HG03469 (cell line): ENCODE results near the gene LZTS3.
"Not testable (repeated sequence)": the region's sequence is repeated elsewhere in the genome, so short reads cannot be mapped to it uniquely, and the experiment has no call there.

Experiments used
- ATAC-seq: cut with Tn5 transposase; IDR thresholded peaks from one replicate; pipeline ENCODE4 v1.9.1; 2021; ENCODE audit warnings: mild to moderate bottlenecking, moderate library complexity, moderate number of reproducible peaks; ENCODE audit not compliant: unreplicated experiment

The LZTS3 gene

DNA sequence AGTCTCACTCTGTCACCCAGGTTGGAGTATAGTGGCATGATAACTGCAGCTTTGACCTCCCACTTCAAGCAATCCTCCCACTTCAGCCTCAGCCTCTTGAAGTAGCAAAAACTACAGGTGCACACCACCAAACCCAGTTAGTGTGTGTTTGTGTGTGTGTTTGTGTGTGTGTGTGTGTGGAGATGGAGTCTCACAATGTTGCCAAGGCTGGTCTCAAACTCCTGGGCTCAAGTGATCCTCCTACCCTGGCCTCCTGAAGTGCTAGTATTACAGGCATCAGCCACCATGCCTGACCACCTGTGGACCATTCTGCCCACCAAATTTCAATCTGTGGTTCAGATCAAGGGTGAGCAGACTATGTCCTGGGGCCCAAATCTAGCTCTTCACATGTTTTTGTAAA is 22.4 kb downstream of the LZTS3 start:
- no peak for ATAC-seq

DNA sequence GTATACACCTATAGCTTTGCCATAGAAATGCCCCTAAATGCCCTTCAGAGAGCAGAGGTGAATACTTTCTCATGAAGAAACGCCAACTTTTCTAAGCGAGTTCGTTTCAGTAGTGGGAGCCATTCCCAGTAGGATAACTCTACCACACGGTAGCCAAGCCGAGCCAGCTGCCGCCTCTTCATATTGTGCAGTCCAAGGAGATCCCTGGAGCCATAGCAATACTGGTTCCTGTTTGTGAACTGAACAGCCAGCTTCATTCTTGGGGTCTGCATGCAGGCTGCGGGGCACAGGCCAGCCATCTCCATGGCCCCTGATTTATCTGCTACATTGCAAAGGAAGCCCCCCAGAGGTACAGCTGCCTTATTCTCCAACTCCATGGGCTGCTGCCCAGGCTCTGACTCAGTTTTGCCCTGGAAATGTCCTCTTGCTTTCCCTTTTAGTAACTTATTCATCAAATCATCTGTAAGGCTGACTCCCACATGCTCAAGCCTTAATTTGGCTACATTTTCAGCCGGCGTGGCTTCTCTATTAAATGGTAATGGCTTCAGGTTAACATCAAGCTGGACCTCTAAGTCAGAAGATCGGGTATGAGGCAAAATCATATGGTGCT is 26.5 kb downstream of the LZTS3 start:
- no peak for ATAC-seq

GRCh38 chr20:3141757-3142156 is 31.6 kb downstream of the LZTS3 start:
- ATAC-seq: no peak

DNA sequence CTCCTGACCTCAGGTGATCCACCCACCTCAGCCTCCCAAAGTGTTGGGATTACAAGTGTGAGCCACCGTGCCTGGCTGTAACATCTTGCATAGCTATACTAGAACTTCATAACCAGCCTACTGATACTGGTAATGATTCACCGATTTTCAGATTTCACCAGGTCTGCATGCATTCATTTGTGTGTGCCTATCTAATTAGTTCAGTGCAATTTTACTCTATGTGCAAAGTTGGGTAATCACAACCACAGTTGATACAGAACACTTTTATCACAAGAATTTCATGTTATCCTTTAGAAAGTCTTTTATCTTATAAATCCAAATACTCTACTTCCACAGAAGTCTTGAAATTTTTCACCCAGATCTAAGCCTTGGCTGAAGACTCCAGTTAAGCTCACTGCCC is 35.9 kb downstream of the LZTS3 start:
- no peak for ATAC-seq

DNA sequence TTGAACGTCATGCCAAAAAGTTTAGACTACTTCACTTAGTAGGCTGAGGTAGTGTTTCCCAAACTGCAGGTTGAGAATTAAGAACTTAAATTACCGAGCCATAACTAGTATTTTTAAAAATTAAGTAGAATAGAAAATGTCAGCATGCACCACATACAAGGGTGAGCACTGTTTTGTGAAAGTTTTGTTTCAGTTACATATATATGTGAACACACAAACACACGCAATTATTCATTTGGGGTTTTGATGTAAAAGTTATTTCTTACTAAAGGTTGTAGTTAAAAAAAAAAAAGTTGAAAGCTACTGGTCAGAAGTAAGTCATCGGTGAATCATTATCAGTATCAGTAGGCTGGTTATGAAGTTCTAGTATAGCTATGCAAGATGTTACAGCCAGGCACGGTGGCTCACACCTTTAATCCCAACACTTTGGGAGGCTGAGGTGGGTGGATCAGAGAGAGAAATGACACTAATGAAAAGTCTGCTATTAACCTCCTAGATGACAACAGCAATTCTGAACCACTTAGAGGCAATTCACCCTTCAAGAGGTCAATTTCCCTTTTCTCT is 37.8 kb downstream of the LZTS3 start:
- ATAC-seq: no peak

- ATAC-seq: no peak
These were observed 39.2 kb downstream of the LZTS3 start for GRCh38 chr20:3134151-3134550.

DNA sequence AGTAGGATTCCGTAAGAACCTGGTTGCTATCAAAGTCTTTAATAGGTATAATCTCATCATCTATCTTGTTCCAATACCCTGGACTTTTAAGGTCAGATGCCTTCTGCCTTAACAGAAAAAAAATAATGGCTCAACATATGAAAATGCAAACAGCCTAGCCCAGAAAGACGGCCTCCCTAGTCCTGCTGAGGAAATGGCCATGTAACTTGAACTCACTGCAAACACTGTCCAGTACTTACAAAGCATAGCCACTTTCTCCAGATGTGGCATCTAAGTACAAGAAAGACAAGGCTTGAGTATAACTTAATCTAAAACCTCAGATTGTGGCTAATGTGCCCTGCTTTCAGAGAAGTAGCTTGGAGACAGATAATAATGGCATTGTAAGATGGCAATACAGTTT is 40.2 kb downstream of the LZTS3 start:
- no peak for ATAC-seq

- ATAC-seq: no peak
These were observed 43.2 kb downstream of the LZTS3 start for GRCh38 chr20:3130051-3130600.

- no peak for ATAC-seq
These were observed 44.3 kb downstream of the LZTS3 start for GRCh38 chr20:3129094-3129493.

- no peak for ATAC-seq
These were observed 44.9 kb downstream of the LZTS3 start for GRCh38 chr20:3128275-3128984.

DNA sequence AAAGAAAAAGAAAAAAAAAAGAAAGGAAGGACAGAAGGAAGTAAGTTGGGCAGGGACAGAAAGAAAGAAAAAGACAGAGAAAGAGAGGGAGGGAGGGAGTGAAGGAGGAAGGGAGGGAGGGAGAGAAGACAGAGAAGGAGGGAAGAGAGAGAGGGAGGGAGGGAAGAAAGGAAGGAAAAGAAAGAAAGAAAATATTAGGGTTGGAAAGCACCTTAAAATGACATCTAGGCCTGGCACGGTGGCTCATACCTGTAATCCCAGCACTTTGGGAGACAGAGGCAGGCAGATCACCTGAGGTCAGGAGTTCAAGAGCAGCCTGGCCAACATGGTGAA is 46.9 kb downstream of the LZTS3 start:
- ATAC-seq: no peak

GRCh38 chr20:3125776-3126526 is 47.4 kb downstream of the LZTS3 start:
- ATAC-seq: not testable (repeated sequence)

DNA sequence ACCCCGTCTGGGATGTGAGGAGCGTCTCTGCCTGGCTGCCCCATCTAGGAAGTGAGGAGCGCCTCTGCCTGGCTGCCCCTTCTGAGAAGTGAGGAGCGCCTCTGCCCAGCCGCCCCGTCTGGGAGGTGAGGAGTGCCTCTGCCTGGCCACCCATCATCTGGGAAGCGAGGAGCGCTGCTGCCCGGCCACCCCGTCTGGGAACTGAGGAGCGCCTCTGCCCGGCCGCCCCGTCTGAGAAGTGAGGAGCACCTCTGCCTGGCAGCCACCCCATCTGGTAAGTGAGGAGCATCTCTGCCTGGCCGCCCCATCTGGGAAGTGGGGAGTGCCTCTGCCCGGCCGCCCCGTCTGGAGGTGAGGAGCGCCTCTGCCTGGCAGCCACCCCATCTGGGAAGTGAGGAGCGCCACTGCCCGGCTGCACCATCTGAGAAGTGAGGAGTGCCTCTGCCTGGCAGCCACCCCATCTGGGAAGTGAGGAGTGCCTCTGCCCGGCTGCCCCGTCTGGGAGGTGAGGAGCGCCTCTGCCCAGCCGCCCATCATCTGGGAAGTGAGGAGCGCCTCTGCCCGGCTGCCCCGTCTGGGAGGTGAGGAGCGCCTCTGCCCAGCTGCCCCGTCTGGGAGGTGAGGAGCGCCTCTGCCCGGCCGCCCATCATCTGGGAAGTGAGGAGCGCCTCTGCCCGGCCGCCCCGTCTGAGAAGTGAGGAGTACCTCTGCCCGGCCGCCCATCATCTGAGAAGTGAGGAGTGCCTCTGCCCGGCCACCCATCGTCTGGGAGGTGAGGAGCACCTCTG is 48.4 kb downstream of the LZTS3 start:
- not testable (repeated sequence) for ATAC-seq

DNA sequence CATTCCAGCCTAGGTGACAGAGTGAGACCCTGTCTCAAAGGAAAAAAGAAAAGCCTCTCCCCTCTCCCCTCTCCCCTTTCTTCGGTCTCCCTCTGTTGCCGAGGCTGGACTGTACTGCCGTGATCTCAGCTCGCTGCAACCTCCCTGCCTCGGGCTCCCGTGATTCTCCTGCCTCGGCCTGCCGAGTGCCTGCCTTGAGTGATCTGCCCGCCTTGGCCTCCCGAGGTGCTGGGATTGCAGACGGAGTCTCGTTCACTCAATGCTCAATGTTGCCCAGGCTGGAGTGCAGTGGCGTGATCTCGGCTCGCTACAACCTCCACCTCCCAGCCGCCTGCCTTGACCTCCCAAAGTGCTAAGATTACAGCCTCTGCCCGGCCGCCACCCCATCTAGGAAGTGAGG is 49.2 kb downstream of the LZTS3 start:
- not testable (repeated sequence) for ATAC-seq

DNA sequence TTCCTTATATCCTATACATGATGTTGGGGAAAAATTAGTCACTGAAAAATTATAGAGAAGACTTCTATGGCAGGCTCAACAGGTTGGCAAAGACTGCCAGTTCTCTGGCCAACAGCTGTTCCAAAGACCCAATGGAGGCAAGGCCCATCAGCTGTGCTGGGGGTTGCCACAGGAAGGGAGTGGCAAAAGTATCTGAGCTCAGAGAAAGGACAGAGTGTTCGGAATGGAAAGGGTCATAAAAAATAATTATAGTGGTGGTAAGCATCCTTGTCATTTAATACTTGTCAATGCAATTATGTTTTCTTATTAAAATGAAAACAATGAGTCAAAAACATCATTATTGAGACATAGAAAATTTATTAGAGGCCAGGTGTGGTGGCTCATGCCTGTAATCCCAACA is 49.8 kb downstream of the LZTS3 start:
- ATAC-seq: no peak

GRCh38 chr20:3121955-3122610 is 51.3 kb downstream of the LZTS3 start:
- ATAC-seq: no peak

- ATAC-seq: no peak
These were observed 52.0 kb downstream of the LZTS3 start for GRCh38 chr20:3121271-3121911.

GRCh38 chr20:3119044-3119443 is 54.3 kb downstream of the LZTS3 start:
- ATAC-seq: no peak

DNA sequence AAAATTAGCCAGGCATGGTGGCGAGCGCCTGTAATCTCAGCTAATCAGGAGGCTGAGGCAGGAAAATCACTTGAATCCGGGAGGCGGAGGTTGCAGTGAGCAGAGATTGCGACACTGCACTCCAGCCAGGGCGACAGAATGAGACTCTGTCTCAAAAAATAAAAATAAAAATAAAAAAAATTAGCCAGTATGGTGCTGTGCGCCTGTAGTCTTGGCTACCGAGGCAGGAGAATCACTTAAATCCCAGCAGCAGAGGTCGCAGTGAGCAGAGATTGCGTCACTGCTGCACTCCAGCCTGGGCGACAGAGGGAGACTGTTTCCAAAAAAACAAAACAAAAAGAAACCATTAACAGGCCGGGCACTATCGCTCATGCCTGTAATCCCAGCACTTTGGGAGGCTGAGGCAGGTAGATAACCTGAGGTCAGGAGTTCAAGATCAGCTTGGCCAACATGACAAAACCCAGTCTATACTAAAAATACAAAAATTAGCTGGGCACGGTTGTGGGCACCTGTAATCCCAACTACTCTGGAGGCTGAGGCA is 55.4 kb downstream of the LZTS3 start:
- not testable (repeated sequence) for ATAC-seq
